GM12878 (cell line): ENCODE results near the gene DNAI2. TPM values are rescaled to one million over a fixed set of nuclear protein-coding genes. Genes with fewer than 3 reads are reported as not detected.

ENCODE experiments used
- ATAC-seq: fragments of 200-7000 bp; cut with Tn5 transposase; 3 replicates; pipeline ENCODE4 v1.9.1; 2020; ENCODE audit warnings: mild to moderate bottlenecking, moderate library complexity
- BruUV-seq: library from RNA; stranded (reverse); fragments of 400-500 nt; replicated peaks from 2 replicates; lab custom pipeline; 2021; lab: Mats Ljungman, UMichigan
- CTCF ChIA-PET: fragments of 300-600 bp; sonication (Branson Sonifier 250); formaldehyde crosslinking; extraction: SDS; loops from one replicate; lab custom pipeline; 2021; ENCODE audit warnings: inconsistent platforms; lab: Yijun Ruan, JAX
- POLR2A ChIA-PET: fragments of 350-600 bp; formaldehyde crosslinking; extraction: SDS; loops from one replicate; lab custom pipeline; 2021; ENCODE audit warnings: inconsistent platforms; lab: Charles Lee
- RAD21 ChIA-PET: fragments of 300-600 bp; sonication (Branson Sonifier 250); formaldehyde crosslinking; loops from one replicate; lab custom pipeline; 2023; ENCODE audit warnings: antibody characterized with exemption; ENCODE audit not compliant: unreplicated experiment; lab: Charles Lee
- SMC1A ChIA-PET: fragments of 300-600 bp; sonication (Branson Sonifier 250); formaldehyde crosslinking; loops from one replicate; lab custom pipeline; 2023; ENCODE audit not compliant: unreplicated experiment, uncharacterized antibody; lab: Charles Lee
- DNase-seq: peaks from one replicate; pipeline ENCODE4 v3.0.0-alpha.2; 2011; ENCODE audit warnings: low read depth, low spot score
- FAIRE-seq: peaks from 3 replicates; lab custom pipeline; 2011; peaks lifted over from hg19 to GRCh38; lab: Jason Lieb, UNC
- H2AFZ ChIP-seq: 2 replicates; pipeline ENCODE4 v1.6.0; 2011; ENCODE audit warnings: low read depth, low read length, control low read depth; ENCODE audit not compliant: control insufficient read depth
- H3K27ac ChIP-seq: 2 replicates; pipeline ENCODE4 v1.5.1; 2011; ENCODE audit warnings: control low read depth; ENCODE audit not compliant: control insufficient read depth, insufficient read depth
- H3K27me3 ChIP-seq, 2 experiments: replicated peaks in 1 of 2; 2 replicates each; pipeline versions ENCODE4 v1.6.0 to v1.6.1; 2011; ENCODE audit warnings: low read length in 1 of 2; ENCODE audit not compliant: control insufficient read depth in 2 of 2, insufficient read depth in 2 of 2
- H3K36me3 ChIP-seq, 2 experiments: 2 replicates each; pipeline ENCODE4 v1.5.1; 2011; ENCODE audit warnings: low read length in 1 of 2; ENCODE audit not compliant: control insufficient read depth in 2 of 2, insufficient read depth in 2 of 2
- H3K4me1 ChIP-seq: 2 replicates; pipeline ENCODE4 v1.6.1; 2011; ENCODE audit warnings: mild to moderate bottlenecking, low read length, moderate library complexity, mixed read lengths; ENCODE audit not compliant: control insufficient read depth, insufficient read depth
- H3K4me2 ChIP-seq: 2 replicates; pipeline ENCODE4 v1.6.0; 2011; ENCODE audit warnings: control low read depth; ENCODE audit not compliant: control insufficient read depth, insufficient read depth
- H3K4me3 ChIP-seq: fragments of 200-600 bp; sonication (generic); 2 replicates; pipeline ENCODE4 v1.5.1; 2016
- H3K79me2 ChIP-seq: 2 replicates; pipeline ENCODE4 v1.6.0; 2011; ENCODE audit warnings: low read length; ENCODE audit not compliant: control insufficient read depth, insufficient read depth
- H3K9ac ChIP-seq: 2 replicates; pipeline ENCODE4 v1.8.0; 2011; ENCODE audit warnings: low read length, control low read depth, mixed read lengths; ENCODE audit not compliant: control insufficient read depth, insufficient read depth
- H3K9me3 ChIP-seq: replicated peaks from 3 replicates; pipeline ENCODE4 v1.5.1; 2011; ENCODE audit warnings: mild to moderate bottlenecking, low read length; ENCODE audit not compliant: control insufficient read depth, insufficient read depth
- H4K20me1 ChIP-seq: 2 replicates; pipeline ENCODE4 v1.6.0; 2011; ENCODE audit not compliant: control insufficient read depth, insufficient read depth
- IRF4 ChIP-seq: IDR thresholded peaks from 2 replicates; pipeline ENCODE4 v1.6.1; 2011; ENCODE audit warnings: low read depth, low read length
- SMAD5 ChIP-seq: IDR thresholded peaks from 2 replicates; pipeline ENCODE4 v1.6.1; 2016; ENCODE audit warnings: antibody characterized with exemption, low read depth
- TCF3 ChIP-seq: IDR thresholded peaks from 2 replicates; pipeline ENCODE4 v1.6.1; 2012; ENCODE audit warnings: low read depth, mild to moderate bottlenecking, low read length, borderline replicate concordance; ENCODE audit not compliant: insufficient read depth
- WGBS: methylation state at CpG from one replicate; pipeline ENCODE4 v1.1.6; 2016; ENCODE audit warnings: low lambda C conversion rate; ENCODE audit not compliant: insufficient replicate concordance, insufficient coverage; ENCODE audit errors: missing lambda C conversion rate; 5-methylcytosine and 5-hydroxymethylcytosine counted together
- in situ Hi-C: fragments of 300-500 bp; cut with MboI; formaldehyde crosslinking; loops from 9 replicates; pipeline ENCODE4 v1.14.3; 2018; ENCODE audit warnings: mixed read lengths
- intact Hi-C: fragments of 100-400 bp; cut with micrococcal nuclease; formaldehyde crosslinking; loops from one replicate; pipeline ENCODE4 v1.14.2; 2022; ENCODE audit not compliant: unreplicated experiment
- polyA plus RNA-seq, 11 experiments: library from polyadenylated mRNA; depleted of rRNA in 4 of 11; unstranded in 6 of 11; stranded (reverse) in 5 of 11; fragments of >200 nt; fragmentation: Nextera tagmentation in 4 of 11; fragmentation: Illumina TruSeq in 1 of 11; extraction: Ambion mirVana in 4 of 11; extraction: Trizol in 1 of 11; gene quantifications; 1 replicate in 1 of 11; 2 replicates in 10 of 11; pipeline versions ENCODE4 v1.2.1 to v1.2.3, GENCODE V29; 2011 to 2016; ENCODE audit warnings: inconsistent platforms in 2 of 11, missing spikeins in 2 of 11, low read depth in 1 of 11
- total RNA-seq, 4 experiments: library from RNA; depleted of rRNA in 3 of 4; stranded (reverse); fragments of >200 nt in 3 of 4; fragmentation: Illumina TruSeq in 1 of 4; extraction: Trizol in 1 of 4; gene quantifications; 2 replicates each; pipeline versions ENCODE4 v1.2.1 to v1.2.3, GENCODE V29; 2013 to 2021
- TF ChIP-seq, protein P1 (sequence below): IDR thresholded peaks from 2 replicates; pipeline ENCODE4 v1.6.1; 2011; ENCODE audit warnings: borderline replicate concordance, low read depth, mild to moderate bottlenecking, moderate library complexity, low read length; ENCODE audit not compliant: insufficient read depth, poor library complexity, severe bottlenecking

Gene DNAI2
- total and polyA plus RNA-seq, 10 of the 15 experiments (the other 5 are each of a cell fraction or from before 2014, with no cell fraction given): 0.04 to 1.8 (median 0.13) TPM

DNA sequence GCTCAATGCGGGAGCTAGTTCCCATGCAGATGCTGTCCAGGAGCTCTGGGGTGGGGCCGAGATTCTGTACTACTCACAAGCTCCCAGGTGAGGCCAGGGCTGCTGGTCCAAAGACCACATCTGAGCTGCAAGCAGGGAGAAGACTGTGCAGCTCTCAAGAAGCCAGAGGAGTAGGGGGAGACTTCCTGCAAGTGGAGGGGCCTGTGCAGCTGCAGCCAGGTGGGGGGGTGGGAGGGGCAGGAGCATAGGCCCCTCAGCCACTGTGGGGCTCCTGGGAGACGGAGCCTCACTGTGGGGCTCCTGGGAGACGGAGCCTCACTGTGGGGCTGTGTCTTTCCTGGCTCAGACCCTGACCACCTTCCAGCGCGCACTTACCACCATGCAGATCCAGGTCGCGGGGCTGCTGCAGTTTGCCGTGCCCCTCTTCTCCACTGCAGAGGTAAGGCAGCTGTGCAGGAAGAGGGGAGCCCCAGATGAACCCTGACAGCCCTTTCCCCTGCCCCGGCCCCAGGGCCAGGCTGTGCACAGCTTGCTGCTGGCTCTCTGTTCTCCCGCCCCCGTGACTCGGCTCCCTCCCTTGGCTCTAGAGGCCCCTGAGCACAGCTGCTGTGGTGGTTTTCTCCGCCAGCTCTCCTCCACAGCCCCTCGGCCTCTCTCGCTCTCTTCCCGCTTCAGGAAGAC, 24.3 kb upstream of the DNAI2 start:
- H2AFZ ChIP-seq: no peak overlapping the region
- H3K9ac ChIP-seq: no peak overlapping the region
- H3K36me3 ChIP-seq: peaks cover 0 to 7% of the 10 kb centered on the region in 2 experiments; a peak in 2 of 4 replicates
- ATAC-seq (no peak), FAIRE-seq (no peak), DNase-seq (no peak)
- POLR2A ChIA-PET: no interaction called here
- CTCF ChIA-PET: no interaction called here
- SMC1A ChIA-PET: interaction anchor here (0.5 to 0.9 kb wide), 2 partner anchors 15 to 18 kb away, joined by 3 read pairs; no protein-coding TSS in a partner anchor
- no peak overlapping the region for H3K4me3 ChIP-seq
- no peaks in the 10 kb centered on the region for H4K20me1 ChIP-seq
- in situ Hi-C loops (no loop called here), intact Hi-C loops (no loop called here)
- WGBS: 42% methylated on average over 15 of the region's 17 CpGs
- TF ChIP-seq, protein P1, sequence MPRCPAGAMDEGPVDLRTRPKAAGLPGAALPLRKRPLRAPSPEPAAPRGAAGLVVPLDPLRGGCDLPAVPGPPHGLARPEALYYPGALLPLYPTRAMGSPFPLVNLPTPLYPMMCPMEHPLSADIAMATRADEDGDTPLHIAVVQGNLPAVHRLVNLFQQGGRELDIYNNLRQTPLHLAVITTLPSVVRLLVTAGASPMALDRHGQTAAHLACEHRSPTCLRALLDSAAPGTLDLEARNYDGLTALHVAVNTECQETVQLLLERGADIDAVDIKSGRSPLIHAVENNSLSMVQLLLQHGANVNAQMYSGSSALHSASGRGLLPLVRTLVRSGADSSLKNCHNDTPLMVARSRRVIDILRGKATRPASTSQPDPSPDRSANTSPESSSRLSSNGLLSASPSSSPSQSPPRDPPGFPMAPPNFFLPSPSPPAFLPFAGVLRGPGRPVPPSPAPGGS: no peak
- TF ChIP-seq TCF3 (no peak), IRF4 (no peak), SMAD5 (no peak)
- RAD21 ChIA-PET: no interaction called here
- no peaks in the 10 kb centered on the region for H3K79me2 ChIP-seq
- BruUV-seq: no TSS peak
- no peaks in the 10 kb centered on the region for H3K27me3 ChIP-seq
- H3K9me3 ChIP-seq: no peaks in the 10 kb centered on the region; the same call in 2 of the 3 replicates
- no peak overlapping the region for H3K4me2 ChIP-seq
- H3K4me1 ChIP-seq: no peaks in the 10 kb centered on the region
- H3K27ac ChIP-seq: no peak overlapping the region
